Neural cell (in vitro differentiated cells): ENCODE results near the gene PPAN. TPM values are rescaled to one million over a fixed set of nuclear protein-coding genes. Genes with fewer than 3 reads are reported as not detected.

Experiments
- H2AFZ ChIP-seq: fragments of 200-600, 300-800 bp; sonication (generic), shearing (Covaris generic); 2 replicates; pipeline ENCODE4 v1.6.0; 2014; ENCODE audit warnings: low read depth, mild to moderate bottlenecking, antibody characterized with exemption, low read length, moderate library complexity
- H3F3A ChIP-seq: fragments of 200-600 bp; shearing (Covaris generic); 2 replicates; pipeline ENCODE4 v1.6.1; 2016; ENCODE audit warnings: mild to moderate bottlenecking, moderate library complexity, mixed read lengths, antibody characterized with exemption, low read length; ENCODE audit not compliant: insufficient read depth, poor library complexity, severe bottlenecking
- H3K27ac ChIP-seq: fragments of 200-600, 300-800 bp; sonication (generic), shearing (Covaris generic); 2 replicates; pipeline ENCODE4 v1.5.1; 2014; ENCODE audit warnings: mild to moderate bottlenecking, low read length, moderate library complexity
- H3K27me3 ChIP-seq: fragments of 300-800, 200-600 bp; sonication (generic), shearing (Covaris generic); 2 replicates; pipeline ENCODE4 v1.6.0; 2014; ENCODE audit warnings: mild to moderate bottlenecking, low read depth, low read length, moderate library complexity; ENCODE audit not compliant: insufficient read depth
- H3K36me3 ChIP-seq: fragments of 300-800, 200-600 bp; sonication (generic), shearing (Covaris generic); 2 replicates; pipeline ENCODE4 v1.5.1; 2014; ENCODE audit warnings: mild to moderate bottlenecking, antibody characterized with exemption, low read length, moderate library complexity; ENCODE audit not compliant: insufficient read depth
- H3K4me2 ChIP-seq: fragments of 300-800, 200-600 bp; sonication (generic), shearing (Covaris generic); 2 replicates; pipeline ENCODE4 v1.6.0; 2014; ENCODE audit warnings: mild to moderate bottlenecking, low read length
- H3K4me3 ChIP-seq: fragments of 300-800, 200-600 bp; sonication (generic), shearing (Covaris generic); 2 replicates; pipeline ENCODE4 v1.5.1; 2014; ENCODE audit warnings: mild to moderate bottlenecking, low read length, moderate library complexity
- H3K79me2 ChIP-seq: fragments of 200-600 bp; shearing (Covaris generic); replicated peaks from 2 replicates; pipeline ENCODE4 v1.6.0; 2014; ENCODE audit warnings: mild to moderate bottlenecking, low read length, moderate library complexity; ENCODE audit not compliant: insufficient read depth
- H3K9ac ChIP-seq: fragments of 300-800, 200-600 bp; sonication (generic), shearing (Covaris generic); 2 replicates; pipeline ENCODE4 v1.6.1; 2016; ENCODE audit warnings: mild to moderate bottlenecking, low read length, mixed read lengths
- H3K9me2 ChIP-seq: fragments of 200-600 bp; shearing (Covaris generic); 2 replicates; pipeline ENCODE4 v1.6.1; 2016; ENCODE audit warnings: mild to moderate bottlenecking, low read length, mixed read lengths; ENCODE audit not compliant: insufficient read depth
- H3K9me3 ChIP-seq: fragments of 200-600, 300-800 bp; sonication (generic), shearing (Covaris generic); 2 replicates; pipeline ENCODE4 v1.6.1; 2016; ENCODE audit warnings: mild to moderate bottlenecking, mixed run types, low read length, moderate library complexity, mixed read lengths
- H4K20me1 ChIP-seq: fragments of 200-600 bp; shearing (Covaris generic); 2 replicates; pipeline ENCODE4 v1.6.1; 2016; ENCODE audit warnings: mild to moderate bottlenecking, mixed run types; ENCODE audit not compliant: insufficient read depth
- EP300 ChIP-seq: fragments of 450-650 bp; conservative IDR thresholded peaks from 2 replicates; pipeline ENCODE4 v1.6.1; 2014; ENCODE audit warnings: antibody characterized with exemption, mild to moderate bottlenecking, moderate library complexity; ENCODE audit not compliant: poor library complexity, severe bottlenecking
- EZH2 ChIP-seq: fragments of 200-600, 300-800 bp; shearing (Covaris generic), sonication (generic); IDR thresholded peaks from 2 replicates; pipeline ENCODE4 v1.6.1; 2014; ENCODE audit warnings: antibody characterized with exemption, low read length, borderline replicate concordance, mild to moderate bottlenecking; ENCODE audit not compliant: insufficient read depth, poor library complexity, severe bottlenecking
- MXI1 ChIP-seq: fragments of 450-650 bp; conservative IDR thresholded peaks from 2 replicates; pipeline ENCODE4 v1.6.1; 2014; ENCODE audit warnings: antibody characterized with exemption, mild to moderate bottlenecking; ENCODE audit not compliant: poor library complexity, severe bottlenecking
- POLR2AphosphoS5 ChIP-seq: IDR thresholded peaks from 2 replicates; pipeline ENCODE4 v1.6.1; 2012
- RAD21 ChIP-seq: fragments of 450-650 bp; conservative IDR thresholded peaks from 2 replicates; pipeline ENCODE4 v1.6.1; 2014; ENCODE audit warnings: antibody characterized with exemption, mild to moderate bottlenecking, moderate library complexity
- SMC3 ChIP-seq: fragments of 450-650 bp; conservative IDR thresholded peaks from 2 replicates; pipeline ENCODE4 v1.6.1; 2014; ENCODE audit warnings: antibody characterized with exemption, mild to moderate bottlenecking, moderate library complexity; ENCODE audit not compliant: poor library complexity
- TAF1 ChIP-seq: IDR thresholded peaks from 2 replicates; pipeline ENCODE4 v1.6.1; 2012; ENCODE audit warnings: low read depth
- polyA plus RNA-seq: library from polyadenylated mRNA; depleted of rRNA; stranded (reverse); fragments of >200 nt; gene quantifications from 2 replicates; pipeline ENCODE4 v1.2.3, GENCODE V29; 2014
- TF ChIP-seq, protein P1 (sequence below): IDR thresholded peaks from 2 replicates; pipeline ENCODE4 v1.6.1; 2012; ENCODE audit warnings: borderline replicate concordance
- TF ChIP-seq, protein P2 (sequence below): fragments of 450-650 bp; IDR thresholded peaks from 2 replicates; pipeline ENCODE4 v1.5.1; 2014; ENCODE audit warnings: antibody characterized with exemption, mild to moderate bottlenecking, moderate library complexity; ENCODE audit not compliant: poor library complexity, severe bottlenecking

PPAN gene
- polyA plus RNA-seq, 1 donor from 2014 or later, result 13.9 TPM

DNA sequence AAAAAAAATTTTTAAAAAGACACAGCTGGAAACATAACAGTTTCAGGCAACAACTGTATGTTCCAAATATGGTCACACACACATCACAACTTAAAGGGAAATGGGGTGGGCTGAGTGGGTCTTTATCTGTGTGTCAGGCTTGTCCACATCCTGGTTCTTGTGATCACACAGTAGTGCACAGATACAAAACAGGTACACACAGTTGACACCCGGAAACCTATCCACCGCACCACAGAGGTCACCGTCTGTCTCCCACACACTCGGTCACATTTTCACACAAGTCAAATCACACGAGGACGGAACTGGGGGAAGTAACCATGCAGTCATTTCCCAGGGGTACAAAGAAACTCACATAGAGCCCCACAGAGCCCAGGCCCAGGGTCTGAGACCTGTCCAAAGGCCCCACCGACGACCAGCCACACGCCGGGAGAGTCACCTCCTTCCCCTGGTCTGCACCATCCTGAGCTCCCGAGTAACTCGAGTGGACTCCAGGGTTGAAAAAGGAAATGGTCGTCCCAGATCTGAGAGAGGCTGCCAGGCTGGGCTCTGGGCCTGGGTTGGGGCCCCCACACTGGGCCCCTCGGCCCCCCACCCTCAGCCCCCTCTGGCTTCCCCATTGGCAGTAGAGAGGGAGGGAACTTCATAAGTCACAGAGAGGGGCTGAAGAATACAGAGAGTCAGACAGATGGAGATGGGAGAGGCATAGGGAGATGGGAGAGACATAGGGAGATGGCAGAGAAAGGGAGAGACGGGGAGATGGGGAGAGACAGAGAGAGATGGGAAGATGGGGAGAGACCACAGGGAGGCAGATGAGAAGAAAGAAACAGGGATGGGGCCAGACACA is 1.3 kb upstream of the PPAN start:
- H3K27me3 ChIP-seq, result no peaks in the 10 kb centered on the region
- H3K9ac ChIP-seq, result no peak overlapping the region
- peaks cover 12% of the 10 kb centered on the region for H3K79me2 ChIP-seq
- TF ChIP-seq, protein P1, sequence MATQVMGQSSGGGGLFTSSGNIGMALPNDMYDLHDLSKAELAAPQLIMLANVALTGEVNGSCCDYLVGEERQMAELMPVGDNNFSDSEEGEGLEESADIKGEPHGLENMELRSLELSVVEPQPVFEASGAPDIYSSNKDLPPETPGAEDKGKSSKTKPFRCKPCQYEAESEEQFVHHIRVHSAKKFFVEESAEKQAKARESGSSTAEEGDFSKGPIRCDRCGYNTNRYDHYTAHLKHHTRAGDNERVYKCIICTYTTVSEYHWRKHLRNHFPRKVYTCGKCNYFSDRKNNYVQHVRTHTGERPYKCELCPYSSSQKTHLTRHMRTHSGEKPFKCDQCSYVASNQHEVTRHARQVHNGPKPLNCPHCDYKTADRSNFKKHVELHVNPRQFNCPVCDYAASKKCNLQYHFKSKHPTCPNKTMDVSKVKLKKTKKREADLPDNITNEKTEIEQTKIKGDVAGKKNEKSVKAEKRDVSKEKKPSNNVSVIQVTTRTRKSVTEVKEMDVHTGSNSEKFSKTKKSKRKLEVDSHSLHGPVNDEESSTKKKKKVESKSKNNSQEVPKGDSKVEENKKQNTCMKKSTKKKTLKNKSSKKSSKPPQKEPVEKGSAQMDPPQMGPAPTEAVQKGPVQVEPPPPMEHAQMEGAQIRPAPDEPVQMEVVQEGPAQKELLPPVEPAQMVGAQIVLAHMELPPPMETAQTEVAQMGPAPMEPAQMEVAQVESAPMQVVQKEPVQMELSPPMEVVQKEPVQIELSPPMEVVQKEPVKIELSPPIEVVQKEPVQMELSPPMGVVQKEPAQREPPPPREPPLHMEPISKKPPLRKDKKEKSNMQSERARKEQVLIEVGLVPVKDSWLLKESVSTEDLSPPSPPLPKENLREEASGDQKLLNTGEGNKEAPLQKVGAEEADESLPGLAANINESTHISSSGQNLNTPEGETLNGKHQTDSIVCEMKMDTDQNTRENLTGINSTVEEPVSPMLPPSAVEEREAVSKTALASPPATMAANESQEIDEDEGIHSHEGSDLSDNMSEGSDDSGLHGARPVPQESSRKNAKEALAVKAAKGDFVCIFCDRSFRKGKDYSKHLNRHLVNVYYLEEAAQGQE, result no peak
- TF ChIP-seq EZH2 (no peak), MXI1 (no peak), RAD21 (no peak), POLR2AphosphoS5 (no peak)
- TF ChIP-seq, protein P2, sequence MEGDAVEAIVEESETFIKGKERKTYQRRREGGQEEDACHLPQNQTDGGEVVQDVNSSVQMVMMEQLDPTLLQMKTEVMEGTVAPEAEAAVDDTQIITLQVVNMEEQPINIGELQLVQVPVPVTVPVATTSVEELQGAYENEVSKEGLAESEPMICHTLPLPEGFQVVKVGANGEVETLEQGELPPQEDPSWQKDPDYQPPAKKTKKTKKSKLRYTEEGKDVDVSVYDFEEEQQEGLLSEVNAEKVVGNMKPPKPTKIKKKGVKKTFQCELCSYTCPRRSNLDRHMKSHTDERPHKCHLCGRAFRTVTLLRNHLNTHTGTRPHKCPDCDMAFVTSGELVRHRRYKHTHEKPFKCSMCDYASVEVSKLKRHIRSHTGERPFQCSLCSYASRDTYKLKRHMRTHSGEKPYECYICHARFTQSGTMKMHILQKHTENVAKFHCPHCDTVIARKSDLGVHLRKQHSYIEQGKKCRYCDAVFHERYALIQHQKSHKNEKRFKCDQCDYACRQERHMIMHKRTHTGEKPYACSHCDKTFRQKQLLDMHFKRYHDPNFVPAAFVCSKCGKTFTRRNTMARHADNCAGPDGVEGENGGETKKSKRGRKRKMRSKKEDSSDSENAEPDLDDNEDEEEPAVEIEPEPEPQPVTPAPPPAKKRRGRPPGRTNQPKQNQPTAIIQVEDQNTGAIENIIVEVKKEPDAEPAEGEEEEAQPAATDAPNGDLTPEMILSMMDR, result no peak
- H3K4me2 ChIP-seq, result no peak overlapping the region
- H3K9me2 ChIP-seq, result no peaks in the 10 kb centered on the region
- H4K20me1 ChIP-seq, result no peaks in the 10 kb centered on the region
- H3K4me3 ChIP-seq, result no peak overlapping the region
- no peaks in the 10 kb centered on the region for H3K36me3 ChIP-seq
- no peaks in the 10 kb centered on the region for H3F3A ChIP-seq
- no peak overlapping the region for H2AFZ ChIP-seq
- no peaks in the 10 kb centered on the region for H3K9me3 ChIP-seq
- H3K27ac ChIP-seq, result no peak overlapping the region

DNA sequence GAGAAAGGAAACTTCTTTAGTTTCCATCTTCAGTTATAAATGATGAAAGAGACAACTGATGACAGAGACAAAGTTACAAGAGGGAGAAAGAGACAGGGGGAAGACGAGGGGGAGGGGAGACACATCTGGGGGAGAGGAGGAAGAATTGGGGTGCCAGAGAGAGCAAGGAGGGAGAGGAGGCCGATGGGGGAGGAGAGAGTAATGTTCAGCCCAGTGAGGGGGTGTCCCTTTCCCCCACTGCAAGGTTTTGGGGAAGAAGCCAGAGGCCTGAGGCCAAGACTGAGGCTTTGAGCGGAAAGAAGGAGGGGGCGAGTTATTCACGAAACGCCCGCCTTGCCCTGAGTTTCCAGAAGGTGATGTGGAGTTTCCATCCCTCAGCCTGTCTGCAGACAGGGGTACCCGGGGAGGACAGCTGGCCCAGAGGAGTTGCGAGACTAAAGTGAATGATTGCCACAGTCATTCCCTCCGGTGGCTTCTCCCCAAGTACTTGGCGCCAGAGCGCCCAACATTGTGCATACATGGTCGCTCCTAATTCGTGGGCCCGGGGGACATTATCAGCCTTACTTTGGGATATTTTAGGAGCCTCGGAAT is 558 bp upstream of the PPAN start:
- no peak overlapping the region for H3K9ac ChIP-seq
- H4K20me1 ChIP-seq, result no peaks in the 10 kb centered on the region
- no peaks in the 10 kb centered on the region for H3K9me2 ChIP-seq
- no peaks in the 10 kb centered on the region for H3K27me3 ChIP-seq
- H3K27ac ChIP-seq, result peak overlapping the region; percentile 27
- H3K9me3 ChIP-seq, result no peaks in the 10 kb centered on the region
- H3K79me2 ChIP-seq, result peaks cover 12% of the 10 kb centered on the region
- no peaks in the 10 kb centered on the region for H3F3A ChIP-seq
- no peak overlapping the region for H3K4me2 ChIP-seq
- peak overlapping the region; percentile 94 for H3K4me3 ChIP-seq
- TF ChIP-seq TAF1, result no peak
- TF ChIP-seq POLR2AphosphoS5, result no peak
- no peak for TF ChIP-seq EZH2
- TF ChIP-seq, protein P2, result no peak
- TF ChIP-seq RAD21, result no peak
- TF ChIP-seq EP300, result no peak
- TF ChIP-seq, protein P1, result no peak
- TF ChIP-seq SMC3, result no peak
- TF ChIP-seq MXI1, result no peak
- no peak overlapping the region for H2AFZ ChIP-seq
- no peaks in the 10 kb centered on the region for H3K36me3 ChIP-seq
